ENCODE data around the gene MACC1. TPM values are rescaled to one million over a fixed set of nuclear protein-coding genes. Genes with fewer than 3 reads are reported as not detected.

The MACC1 gene
- total and polyA plus RNA-seq, 2 of the 13 experiments (the other 11 are each of a cell fraction or from before 2014, with no cell fraction given), result 0.04 TPM; not detected in 1

GRCh38 chr7:20112696-20113095 is 104.5 kb downstream of the MACC1 start:
- Histone ChIP-seq H2AFZ (ENCODE audit: low read length) (no peak overlapping the region), H3K36me3 (replicated peaks in 1 of 2; ENCODE audit: control insufficient read depth in 1 of 2, insufficient read depth in 2 of 2, low read length in 2 of 2) (no peaks in the 10 kb centered on the region), H3K4me1 (ENCODE audit: insufficient read depth, low read length) (no peaks in the 10 kb centered on the region), H4K20me1 (ENCODE audit: insufficient read depth, low read length) (no peaks in the 10 kb centered on the region), H3K9ac (ENCODE audit: insufficient read depth, low read depth, low read length) (no peak overlapping the region), H3K4me2 (ENCODE audit: low read depth, low read length) (no peak overlapping the region), H3K9me3 (ENCODE audit: low read length) (no peaks in the 10 kb centered on the region), H3K27me3 (ENCODE audit: control insufficient read depth in 1 of 2, insufficient read depth in 2 of 2, low read length in 2 of 2) (no peaks in the 10 kb centered on the region), H3K79me2 (ENCODE audit: insufficient read depth, low read length) (no peaks in the 10 kb centered on the region), H3K27ac (ENCODE audit: extremely low read length, insufficient read depth, low read length) (no peak overlapping the region), H3K4me3 (replicated peaks in 1 of 3; ENCODE audit: insufficient read depth in 1 of 3, low read depth in 2 of 3, low read length in 3 of 3) (no peak overlapping the region)
- ChIA-PET POLR2A (no interaction called here), CTCF (ENCODE audit: low intra/inter-chr PET ratio, low total read pairs) (no interaction called here)
- in situ Hi-C loops (cut with HindIII; ENCODE audit: extremely low pct_ligation_motif_present, low pct_unique_long_range_greater_than_20kb) (no loop called here), intact Hi-C loops (cut with micrococcal nuclease; ENCODE audit: unreplicated experiment) (no loop called here)
- no TSS peak for BruUV-seq (replicated peaks)
- no peak for FAIRE-seq
- TF ChIP-seq, protein P1, sequence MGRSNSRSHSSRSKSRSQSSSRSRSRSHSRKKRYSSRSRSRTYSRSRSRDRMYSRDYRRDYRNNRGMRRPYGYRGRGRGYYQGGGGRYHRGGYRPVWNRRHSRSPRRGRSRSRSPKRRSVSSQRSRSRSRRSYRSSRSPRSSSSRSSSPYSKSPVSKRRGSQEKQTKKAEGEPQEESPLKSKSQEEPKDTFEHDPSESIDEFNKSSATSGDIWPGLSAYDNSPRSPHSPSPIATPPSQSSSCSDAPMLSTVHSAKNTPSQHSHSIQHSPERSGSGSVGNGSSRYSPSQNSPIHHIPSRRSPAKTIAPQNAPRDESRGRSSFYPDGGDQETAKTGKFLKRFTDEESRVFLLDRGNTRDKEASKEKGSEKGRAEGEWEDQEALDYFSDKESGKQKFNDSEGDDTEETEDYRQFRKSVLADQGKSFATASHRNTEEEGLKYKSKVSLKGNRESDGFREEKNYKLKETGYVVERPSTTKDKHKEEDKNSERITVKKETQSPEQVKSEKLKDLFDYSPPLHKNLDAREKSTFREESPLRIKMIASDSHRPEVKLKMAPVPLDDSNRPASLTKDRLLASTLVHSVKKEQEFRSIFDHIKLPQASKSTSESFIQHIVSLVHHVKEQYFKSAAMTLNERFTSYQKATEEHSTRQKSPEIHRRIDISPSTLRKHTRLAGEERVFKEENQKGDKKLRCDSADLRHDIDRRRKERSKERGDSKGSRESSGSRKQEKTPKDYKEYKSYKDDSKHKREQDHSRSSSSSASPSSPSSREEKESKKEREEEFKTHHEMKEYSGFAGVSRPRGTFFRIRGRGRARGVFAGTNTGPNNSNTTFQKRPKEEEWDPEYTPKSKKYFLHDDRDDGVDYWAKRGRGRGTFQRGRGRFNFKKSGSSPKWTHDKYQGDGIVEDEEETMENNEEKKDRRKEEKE (IDR thresholded peaks at IDR 0.05), result no peak
- TF ChIP-seq XRCC5 (optimal IDR thresholded peaks at IDR 0.05; ENCODE audit: low read length), result no peak
- TF ChIP-seq GPN1 (CRISPR knock-in tag; IDR thresholded peaks at IDR 0.05; ENCODE audit: borderline replicate concordance), result no peak
- TF ChIP-seq YEATS2 (CRISPR knock-in tag; IDR thresholded peaks at IDR 0.05; ENCODE audit: borderline replicate concordance), result no peak
- no peak for TF ChIP-seq ZNF280D (CRISPR knock-in tag; IDR thresholded peaks at IDR 0.05)
- TF ChIP-seq ZNF678 (CRISPR knock-in tag; IDR thresholded peaks at IDR 0.05), result no peak
- no peak for TF ChIP-seq MIXL1 (CRISPR knock-in tag; IDR thresholded peaks at IDR 0.05)
- no peak for TF ChIP-seq HOXA9 (CRISPR knock-in tag; IDR thresholded peaks at IDR 0.05; ENCODE audit: borderline replicate concordance)
- no peak for TF ChIP-seq ZNF574 (CRISPR knock-in tag; IDR thresholded peaks at IDR 0.05)
- no peak for TF ChIP-seq LRRFIP1 (CRISPR knock-in tag; conservative IDR thresholded peaks at IDR 0.05)
- TF ChIP-seq JUND (CRISPR knock-in tag; IDR thresholded peaks at IDR 0.05), result no peak
- TF ChIP-seq TOPORS (CRISPR knock-in tag; IDR thresholded peaks at IDR 0.05), result no peak
- TF ChIP-seq ZNF879 (CRISPR knock-in tag; IDR thresholded peaks at IDR 0.05), result no peak
- no peak for TF ChIP-seq MZF1 (CRISPR knock-in tag; IDR thresholded peaks at IDR 0.05; ENCODE audit: borderline replicate concordance)
- ATAC-seq, result no peak
- DNase-seq (ENCODE audit: low spot score), result no peak
